GM12892 (cell line): ENCODE results near the gene SLF2.

ENCODE experiments used
- POLR2A ChIP-seq: IDR thresholded peaks from 2 replicates; pipeline ENCODE4 v1.6.1; 2011; ENCODE audit warnings: low read depth, low read length, control low read depth
- POLR2AphosphoS5 ChIP-seq: IDR thresholded peaks from 2 replicates; pipeline ENCODE4 v1.6.1; 2011; ENCODE audit warnings: low read depth, low read length, control low read depth
- TAF1 ChIP-seq: IDR thresholded peaks from 2 replicates; pipeline ENCODE4 v1.6.1; 2011; ENCODE audit warnings: low read depth, mild to moderate bottlenecking, control low read depth, low read length, borderline replicate concordance

GRCh38 chr10:100895896-100896295, 16.9 kb upstream of the SLF2 start:
- TF ChIP-seq POLR2A, result no peak
- TF ChIP-seq TAF1, result no peak
- no peak for TF ChIP-seq POLR2AphosphoS5
